ENCODE measurements around the gene PAH. TPM values are rescaled to one million over a fixed set of nuclear protein-coding genes. Genes with fewer than 3 reads are reported as not detected.

PAH gene
- total RNA-seq, 1 experiment from 2014 or later, result 5.1 TPM

DNA sequence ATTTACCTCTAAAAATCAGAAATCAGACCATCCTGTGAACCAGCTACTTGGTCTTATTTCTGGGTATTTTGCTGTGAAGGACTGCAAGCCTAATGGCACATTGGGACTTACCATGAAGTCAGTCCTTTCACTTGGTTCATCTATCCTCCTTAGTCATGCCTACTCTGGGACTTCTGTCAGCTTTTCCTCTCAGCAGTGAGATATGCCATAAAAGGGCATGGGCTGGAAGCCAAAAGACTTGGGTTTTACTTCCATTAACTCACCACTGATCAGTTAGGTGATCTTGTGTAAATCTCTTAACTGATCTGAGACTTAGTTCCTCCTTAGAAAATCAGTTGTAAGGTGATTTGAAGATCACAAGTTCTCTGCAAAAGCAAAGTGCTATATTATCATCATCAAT, 116.5 kb downstream of the PAH start:
- H3K9me3 Mint-ChIP-seq (ENCODE audit: unreplicated experiment), result no peaks in the 10 kb centered on the region
- no peak overlapping the region for H3K27ac Mint-ChIP-seq (ENCODE audit: unreplicated experiment)
- H3K4me3 Mint-ChIP-seq (ENCODE audit: unreplicated experiment), result no peak overlapping the region
- H3K9me3 ChIP-seq, result no peaks in the 10 kb centered on the region
- no peaks in the 10 kb centered on the region for H3K4me1 Mint-ChIP-seq (ENCODE audit: low read depth, unreplicated experiment)
- no peaks in the 10 kb centered on the region for H3K36me3 ChIP-seq (ENCODE audit: control insufficient read depth, insufficient read depth, low read length)
- peaks cover 3% of the 10 kb centered on the region for H3K27me3 Mint-ChIP-seq (ENCODE audit: insufficient read depth, unreplicated experiment)
- H3K27me3 ChIP-seq (replicated peaks; ENCODE audit: control insufficient read depth, insufficient read depth, low read length), result no peaks in the 10 kb centered on the region
- intact Hi-C loops (cut with micrococcal nuclease; ENCODE audit: unreplicated experiment), result no loop called here
- POLR2A ChIA-PET, result no interaction called here
- no peak for TF ChIP-seq CTCF (IDR thresholded peaks at IDR 0.05; ENCODE audit: insufficient read depth in 1 of 2, low read depth in 1 of 2, low read length in 1 of 2, severe bottlenecking in 1 of 2, unreplicated experiment in 1 of 2)
- H3K4me3 ChIP-seq (ENCODE audit: low read depth, low read length), result no peak overlapping the region
- no peak for DNase-seq
- H3K4me1 ChIP-seq, result no peaks in the 10 kb centered on the region
- H3K36me3 Mint-ChIP-seq (ENCODE audit: insufficient read depth, unreplicated experiment), result no peaks in the 10 kb centered on the region
- CTCF ChIA-PET, result no interaction called here
- BruUV-seq (replicated peaks), result no TSS peak

DNA sequence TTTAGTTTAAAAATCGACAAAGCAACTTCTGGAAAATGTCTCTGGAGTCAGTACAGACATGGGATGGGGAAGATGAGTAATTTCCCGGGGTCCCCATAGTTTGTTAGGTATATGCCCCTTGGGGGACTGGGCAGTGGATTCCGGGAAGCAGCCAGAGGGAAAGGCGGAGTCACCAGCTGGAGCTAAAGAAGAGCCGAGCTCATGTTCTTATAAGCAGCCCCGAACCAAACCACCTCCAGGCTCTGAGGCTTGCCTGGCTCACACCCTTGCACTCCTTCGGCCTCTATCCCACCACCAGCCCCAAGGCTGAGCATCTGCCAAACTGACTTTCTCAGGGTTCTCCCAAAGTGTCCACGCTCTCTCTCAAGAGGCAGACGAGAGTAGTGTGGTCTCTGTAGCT, 117.8 kb downstream of the PAH start:
- no peaks in the 10 kb centered on the region for H3K36me3 Mint-ChIP-seq (ENCODE audit: insufficient read depth, unreplicated experiment)
- H3K4me3 Mint-ChIP-seq (ENCODE audit: unreplicated experiment), result no peak overlapping the region
- H3K9me3 Mint-ChIP-seq (ENCODE audit: unreplicated experiment), result no peaks in the 10 kb centered on the region
- no peaks in the 10 kb centered on the region for H3K27me3 ChIP-seq (replicated peaks; ENCODE audit: control insufficient read depth, insufficient read depth, low read length)
- no peak for DNase-seq
- H3K27ac Mint-ChIP-seq (ENCODE audit: unreplicated experiment), result no peak overlapping the region
- H3K4me1 Mint-ChIP-seq (ENCODE audit: low read depth, unreplicated experiment), result no peaks in the 10 kb centered on the region
- POLR2A ChIA-PET, result no interaction called here
- CTCF ChIA-PET, result no interaction called here
- TF ChIP-seq CTCF (IDR thresholded peaks at IDR 0.05; ENCODE audit: insufficient read depth in 1 of 2, low read depth in 1 of 2, low read length in 1 of 2, severe bottlenecking in 1 of 2, unreplicated experiment in 1 of 2), result no peak
- no peaks in the 10 kb centered on the region for H3K9me3 ChIP-seq
- intact Hi-C loops (cut with micrococcal nuclease; ENCODE audit: unreplicated experiment), result no loop called here
- H3K4me3 ChIP-seq (ENCODE audit: low read depth, low read length), result no peak overlapping the region
- BruUV-seq (replicated peaks), result no TSS peak
- H3K4me1 ChIP-seq, result no peaks in the 10 kb centered on the region
- H3K36me3 ChIP-seq (ENCODE audit: control insufficient read depth, insufficient read depth, low read length), result no peaks in the 10 kb centered on the region
- peaks cover 11% of the 10 kb centered on the region for H3K27me3 Mint-ChIP-seq (ENCODE audit: insufficient read depth, unreplicated experiment)

DNA sequence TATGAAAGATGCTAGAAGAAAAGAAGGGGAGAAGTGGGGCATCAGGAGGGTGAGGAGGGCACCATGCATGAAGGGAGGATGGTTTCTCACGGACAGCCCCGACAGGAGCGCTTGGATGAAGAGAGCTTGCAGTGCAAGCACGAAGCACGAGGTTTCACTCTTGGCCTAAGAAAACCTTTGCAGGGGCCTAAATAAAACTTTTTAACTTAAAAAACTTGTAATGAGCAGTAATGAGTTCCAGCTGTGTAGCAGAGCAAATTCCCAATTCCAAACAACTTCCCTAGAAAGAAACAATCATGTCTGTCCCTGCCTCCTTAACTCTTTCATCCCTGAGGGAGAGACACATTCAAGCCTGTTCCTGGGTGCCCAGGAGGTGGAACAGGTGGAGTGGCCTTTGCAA, 119.5 kb downstream of the PAH start:
- Histone ChIP-seq H3K9me3 (no peaks in the 10 kb centered on the region), H3K4me1 (no peaks in the 10 kb centered on the region), H3K27me3 (replicated peaks; ENCODE audit: control insufficient read depth, insufficient read depth, low read length) (no peaks in the 10 kb centered on the region), H3K36me3 (ENCODE audit: control insufficient read depth, insufficient read depth, low read length) (no peaks in the 10 kb centered on the region), H3K4me3 (ENCODE audit: low read depth, low read length) (no peak overlapping the region)
- Mint-ChIP-seq H3K4me3 (ENCODE audit: unreplicated experiment) (no peak overlapping the region), H3K36me3 (ENCODE audit: insufficient read depth, unreplicated experiment) (no peaks in the 10 kb centered on the region), H3K4me1 (ENCODE audit: low read depth, unreplicated experiment) (no peaks in the 10 kb centered on the region), H3K27ac (ENCODE audit: unreplicated experiment) (no peak overlapping the region), H3K9me3 (ENCODE audit: unreplicated experiment) (no peaks in the 10 kb centered on the region), H3K27me3 (ENCODE audit: insufficient read depth, unreplicated experiment) (peaks cover 17% of the 10 kb centered on the region)
- POLR2A ChIA-PET, result no interaction called here
- CTCF ChIA-PET, result no interaction called here
- BruUV-seq (replicated peaks), result no TSS peak
- DNase-seq, result no peak
- TF ChIP-seq CTCF (IDR thresholded peaks at IDR 0.05; ENCODE audit: insufficient read depth in 1 of 2, low read depth in 1 of 2, low read length in 1 of 2, severe bottlenecking in 1 of 2, unreplicated experiment in 1 of 2), result no peak
- intact Hi-C loops (cut with micrococcal nuclease; ENCODE audit: unreplicated experiment), result no loop called here
